Parathyroid adenoma (tissue), 2 donors: ENCODE data around the gene ASPG.

Experiments used
- H2AFZ ChIP-seq: fragments of 300-600 bp; sonication (generic); one replicate; pipeline ENCODE4 v1.7.0; 2017; ENCODE audit warnings: antibody characterized with exemption, mild to moderate bottlenecking
- H3K27ac ChIP-seq: fragments of 300-600 bp; sonication (generic); one replicate; pipeline ENCODE4 v1.7.0; 2017
- H3K27me3 ChIP-seq: fragments of 300-600 bp; sonication (generic); one replicate; pipeline ENCODE4 v1.7.0; 2017; ENCODE audit warnings: low read length; ENCODE audit not compliant: control insufficient read depth, insufficient read depth
- H3K36me3 ChIP-seq: fragments of 300-600 bp; sonication (generic); one replicate; pipeline ENCODE4 v1.7.0; 2017; ENCODE audit warnings: low read length; ENCODE audit not compliant: control insufficient read depth, insufficient read depth
- H3K4me1 ChIP-seq: fragments of 300-600 bp; sonication (generic); one replicate; pipeline ENCODE4 v1.7.0; 2017; ENCODE audit warnings: control low read depth
- H3K4me2 ChIP-seq: fragments of 300-600 bp; sonication (generic); one replicate; pipeline ENCODE4 v1.7.0; 2017; ENCODE audit warnings: low read length
- H3K4me3 ChIP-seq: fragments of 300-600 bp; sonication (generic); one replicate; pipeline ENCODE4 v1.7.0; 2017; ENCODE audit warnings: low read depth, low read length
- H3K79me2 ChIP-seq: fragments of 300-600 bp; sonication (generic); one replicate; pipeline ENCODE4 v1.7.0; 2017; ENCODE audit warnings: control low read depth
- H3K9ac ChIP-seq: fragments of 300-600 bp; sonication (generic); one replicate; pipeline ENCODE4 v1.7.0; 2017; ENCODE audit warnings: mild to moderate bottlenecking
- H3K9me3 ChIP-seq: fragments of 300-600 bp; sonication (generic); one replicate; pipeline ENCODE4 v1.7.0; 2017; ENCODE audit warnings: low read length; ENCODE audit not compliant: control insufficient read depth
- CTCF ChIP-seq: fragments of 300-600 bp; sonication (generic); IDR thresholded peaks from one replicate; pipeline ENCODE4 v1.7.0; 2017; ENCODE audit warnings: antibody characterized with exemption, mild to moderate bottlenecking
- donor health status: primary hyperparathyroidism.

Gene ASPG

DNA sequence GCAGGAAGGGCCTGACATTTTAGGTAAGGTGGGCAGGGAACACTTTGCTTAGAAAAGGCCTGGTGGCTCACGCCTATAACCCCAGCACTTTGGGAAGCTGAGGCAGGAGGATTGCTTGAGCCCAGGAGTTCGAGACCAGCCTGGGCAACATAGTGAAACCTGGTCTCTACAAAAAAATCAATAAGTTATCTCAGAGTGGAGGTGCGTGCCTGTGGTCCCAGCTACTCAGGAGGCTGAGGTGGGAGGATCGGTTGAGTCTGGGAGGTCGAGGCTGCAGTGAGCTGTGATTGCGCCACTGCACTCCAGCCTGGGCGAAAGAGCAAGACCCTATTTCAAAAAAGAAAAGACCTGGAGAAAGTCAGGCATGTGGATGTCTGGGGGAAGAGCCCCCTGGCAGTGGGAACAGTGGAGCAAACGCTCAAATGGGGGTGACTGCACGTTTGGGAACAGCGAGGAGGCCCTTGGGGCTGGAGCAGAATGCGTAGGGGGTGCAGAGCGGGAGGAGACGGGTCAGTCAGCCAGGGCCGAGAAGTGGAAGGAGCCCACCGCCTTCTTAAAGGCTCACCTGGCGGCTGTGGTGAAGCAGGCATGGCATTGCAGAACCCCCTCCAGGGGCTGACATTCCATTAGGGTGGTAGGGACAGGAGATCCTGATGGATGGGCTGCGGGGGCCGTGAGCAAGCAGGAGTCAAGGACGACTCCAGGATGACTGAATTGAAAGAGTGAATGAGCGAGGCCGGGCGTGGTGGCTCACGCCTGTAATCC lies 46.6 kb downstream of the ASPG start:
- no peak overlapping the region for H3K9ac ChIP-seq
- H3K36me3 ChIP-seq, result no peaks in the 10 kb centered on the region
- H3K4me1 ChIP-seq, result peaks cover 4% of the 10 kb centered on the region
- H3K4me3 ChIP-seq, result no peak overlapping the region
- H3K9me3 ChIP-seq, result no peaks in the 10 kb centered on the region
- no peak overlapping the region for H2AFZ ChIP-seq
- peaks cover 7% of the 10 kb centered on the region for H3K27me3 ChIP-seq
- TF ChIP-seq CTCF, result no peak
- no peak overlapping the region for H3K27ac ChIP-seq
- H3K4me2 ChIP-seq, result no peak overlapping the region
- H3K79me2 ChIP-seq, result no peaks in the 10 kb centered on the region

- no peak overlapping the region for H3K9ac ChIP-seq
- no peak overlapping the region for H3K4me2 ChIP-seq
- H3K36me3 ChIP-seq, result no peaks in the 10 kb centered on the region
- H2AFZ ChIP-seq, result no peak overlapping the region
- no peak overlapping the region for H3K27ac ChIP-seq
- peaks cover 6% of the 10 kb centered on the region for H3K4me1 ChIP-seq
- H3K9me3 ChIP-seq, result no peaks in the 10 kb centered on the region
- TF ChIP-seq CTCF, result no peak
- no peak overlapping the region for H3K4me3 ChIP-seq
- peaks cover 7% of the 10 kb centered on the region for H3K27me3 ChIP-seq
- no peaks in the 10 kb centered on the region for H3K79me2 ChIP-seq
These were observed 47.5 kb downstream of the ASPG start for GRCh38 chr14:104132981-104133380.

GRCh38 chr14:104133496-104133895 lies 48.0 kb downstream of the ASPG start:
- no peak for TF ChIP-seq CTCF
- no peaks in the 10 kb centered on the region for H3K9me3 ChIP-seq
- no peak overlapping the region for H3K4me2 ChIP-seq
- H2AFZ ChIP-seq, result no peak overlapping the region
- H3K27ac ChIP-seq, result no peak overlapping the region
- H3K36me3 ChIP-seq, result no peaks in the 10 kb centered on the region
- H3K4me3 ChIP-seq, result no peak overlapping the region
- peaks cover 6% of the 10 kb centered on the region for H3K4me1 ChIP-seq
- H3K27me3 ChIP-seq, result peaks cover 7% of the 10 kb centered on the region
- no peak overlapping the region for H3K9ac ChIP-seq
- no peaks in the 10 kb centered on the region for H3K79me2 ChIP-seq

DNA sequence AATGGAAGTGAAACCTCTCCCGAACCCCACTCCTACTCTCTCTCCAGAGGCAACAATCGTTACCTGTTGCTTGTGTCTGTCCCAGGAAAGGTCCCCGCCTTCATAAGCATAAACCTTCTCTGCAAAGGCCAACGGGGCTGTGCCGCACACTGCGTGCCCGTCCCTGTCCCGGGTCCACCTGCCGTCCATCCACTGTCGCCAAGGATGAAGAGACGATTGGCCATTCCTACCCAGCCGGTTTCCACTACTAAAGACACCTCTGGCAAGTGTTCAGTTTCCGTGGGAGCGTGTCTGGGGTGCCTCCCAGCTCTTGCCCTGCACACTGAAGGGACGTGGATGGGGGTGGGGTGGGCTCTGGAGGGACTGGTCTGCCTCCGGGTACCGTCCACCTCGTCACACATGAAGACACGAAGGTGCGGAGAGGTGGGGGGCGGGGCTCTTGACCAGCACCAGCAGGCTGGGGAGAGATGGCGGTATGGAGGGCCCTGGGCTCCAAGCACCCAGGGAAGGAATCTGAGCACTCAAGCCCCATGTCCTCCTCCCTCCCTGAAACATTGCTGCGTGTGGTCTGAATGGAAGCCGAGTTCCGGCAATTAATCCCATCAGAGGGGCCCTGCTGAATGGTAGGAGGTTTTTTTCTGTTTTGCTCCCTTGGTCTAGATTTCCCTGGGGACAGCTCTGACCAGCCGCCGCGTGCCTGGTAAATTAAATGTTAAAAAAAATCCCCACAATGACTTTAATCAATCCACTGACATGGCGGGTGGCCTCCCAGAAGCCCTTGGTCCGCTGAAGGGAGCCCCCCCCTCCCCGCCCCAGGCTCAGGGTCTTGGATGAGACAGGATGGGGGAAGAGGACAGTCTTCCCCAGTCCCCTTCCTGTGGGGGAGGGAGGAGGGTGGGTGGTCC lies 48.8 kb downstream of the ASPG start:
- Histone ChIP-seq H3K4me3 (no peak overlapping the region), H3K4me1 (peaks cover 6% of the 10 kb centered on the region), H3K79me2 (no peaks in the 10 kb centered on the region), H2AFZ (no peak overlapping the region), H3K4me2 (no peak overlapping the region), H3K27ac (no peak overlapping the region), H3K9me3 (no peaks in the 10 kb centered on the region), H3K9ac (no peak overlapping the region), H3K36me3 (no peaks in the 10 kb centered on the region), H3K27me3 (peaks cover 7% of the 10 kb centered on the region)
- no peak for TF ChIP-seq CTCF
